ENCODE results near the gene LDAH.
A peak's percentile ranks its signal among the peaks of the same experiment; 100 is the strongest.
"Not testable (repeated sequence)": the region's sequence is repeated elsewhere in the genome, so short reads cannot be mapped to it uniquely, and the experiment has no call there.

LDAH gene

DNA sequence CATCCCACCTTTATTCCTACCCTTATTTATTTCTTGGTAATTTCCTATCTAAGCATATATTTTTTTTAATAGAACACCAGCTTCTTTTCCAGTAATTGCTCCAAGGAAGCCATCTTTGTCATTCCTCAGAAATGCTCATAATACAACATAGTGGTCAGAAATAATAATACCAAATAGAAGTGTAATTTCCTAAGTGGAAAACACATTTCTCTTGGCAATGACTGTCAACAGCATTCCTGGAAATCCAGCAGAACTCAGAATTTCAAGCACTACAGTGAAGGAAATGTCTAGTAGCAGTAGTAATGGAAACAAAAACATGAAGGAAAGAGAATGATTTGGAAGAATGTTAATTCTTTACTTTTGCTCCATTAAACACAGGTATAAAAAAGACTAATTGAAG is 99.4 kb downstream of the LDAH start:
- no peak for DNase-seq
- H3K79me2 ChIP-seq (ENCODE audit: low read length) = 0 out of 2 replicates have a peak, but pooled peaks cover 3% of the 10 kb centered on the region
- no peak for TF ChIP-seq EZH2 (optimal IDR thresholded peaks at IDR 0.05; ENCODE audit: low read depth, low read length)
- TF ChIP-seq, protein P1, sequence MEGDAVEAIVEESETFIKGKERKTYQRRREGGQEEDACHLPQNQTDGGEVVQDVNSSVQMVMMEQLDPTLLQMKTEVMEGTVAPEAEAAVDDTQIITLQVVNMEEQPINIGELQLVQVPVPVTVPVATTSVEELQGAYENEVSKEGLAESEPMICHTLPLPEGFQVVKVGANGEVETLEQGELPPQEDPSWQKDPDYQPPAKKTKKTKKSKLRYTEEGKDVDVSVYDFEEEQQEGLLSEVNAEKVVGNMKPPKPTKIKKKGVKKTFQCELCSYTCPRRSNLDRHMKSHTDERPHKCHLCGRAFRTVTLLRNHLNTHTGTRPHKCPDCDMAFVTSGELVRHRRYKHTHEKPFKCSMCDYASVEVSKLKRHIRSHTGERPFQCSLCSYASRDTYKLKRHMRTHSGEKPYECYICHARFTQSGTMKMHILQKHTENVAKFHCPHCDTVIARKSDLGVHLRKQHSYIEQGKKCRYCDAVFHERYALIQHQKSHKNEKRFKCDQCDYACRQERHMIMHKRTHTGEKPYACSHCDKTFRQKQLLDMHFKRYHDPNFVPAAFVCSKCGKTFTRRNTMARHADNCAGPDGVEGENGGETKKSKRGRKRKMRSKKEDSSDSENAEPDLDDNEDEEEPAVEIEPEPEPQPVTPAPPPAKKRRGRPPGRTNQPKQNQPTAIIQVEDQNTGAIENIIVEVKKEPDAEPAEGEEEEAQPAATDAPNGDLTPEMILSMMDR (IDR thresholded peaks at IDR 0.05; ENCODE audit: low read length) = no peak
- TF ChIP-seq EZH2phosphoT487 (IDR thresholded peaks at IDR 0.05; ENCODE audit: low read length) = no peak
- H3K27me3 ChIP-seq (replicated peaks; ENCODE audit: insufficient read depth, low read length) = no peaks in the 10 kb centered on the region
- H3K4me3 ChIP-seq (ENCODE audit: low read length) = no peak overlapping the region
- no peaks in the 10 kb centered on the region for H3F3A ChIP-seq (ENCODE audit: insufficient read depth, low read length)
- no peaks in the 10 kb centered on the region for H4K20me1 ChIP-seq (ENCODE audit: insufficient read depth, low read length)
- H3K4me1 ChIP-seq (ENCODE audit: low read length) = no peaks in the 10 kb centered on the region
- no peaks in the 10 kb centered on the region for H3K9me3 ChIP-seq (replicated peaks; ENCODE audit: insufficient read depth, low read length)
- no peak overlapping the region for H2AFZ ChIP-seq (ENCODE audit: low read length)
- no peak overlapping the region for H3K9ac ChIP-seq (ENCODE audit: low read length)
- no peak overlapping the region for H3K4me2 ChIP-seq (ENCODE audit: low read depth, low read length)
- H3K36me3 ChIP-seq (replicated peaks; ENCODE audit: insufficient read depth, low read length) = no peaks in the 10 kb centered on the region
- H3K27ac ChIP-seq (ENCODE audit: low read length) = no peak overlapping the region
- no peaks in the 10 kb centered on the region for H3K9me2 ChIP-seq (replicated peaks; ENCODE audit: insufficient read depth, low read length)

DNA sequence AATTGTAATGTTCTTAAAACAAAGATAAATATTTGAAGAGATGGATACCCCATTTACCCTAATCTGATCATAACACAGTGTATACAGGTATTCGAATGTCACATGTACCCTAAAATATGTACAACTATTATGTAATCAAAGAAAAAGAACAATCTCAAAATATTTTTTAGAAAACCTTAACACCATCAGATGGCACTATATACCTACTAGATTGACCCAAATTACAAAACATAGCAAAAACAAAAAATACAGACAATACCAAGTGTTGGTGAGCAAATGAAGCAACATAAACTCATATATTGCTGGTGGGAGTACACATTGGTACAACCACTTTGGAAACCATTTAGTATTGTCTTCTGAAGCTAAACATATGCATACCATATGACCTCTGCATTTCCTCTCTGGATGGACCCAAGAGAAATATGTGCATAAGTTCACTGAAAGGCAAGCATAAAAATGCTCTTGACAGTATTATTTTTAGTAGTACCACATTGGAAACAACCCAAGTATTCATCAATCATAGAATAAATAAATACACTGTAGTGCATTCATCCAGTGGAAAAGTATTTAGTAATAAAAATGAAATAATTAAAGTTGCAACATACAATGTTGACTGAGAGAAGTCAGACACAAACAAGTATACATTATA is 100.2 kb downstream of the LDAH start:
- no peaks in the 10 kb centered on the region for H3F3A ChIP-seq (ENCODE audit: insufficient read depth, low read length)
- no peaks in the 10 kb centered on the region for H3K9me3 ChIP-seq (replicated peaks; ENCODE audit: insufficient read depth, low read length)
- H3K4me3 ChIP-seq (ENCODE audit: low read length) = no peak overlapping the region
- H3K4me1 ChIP-seq (ENCODE audit: low read length) = no peaks in the 10 kb centered on the region
- H3K9me2 ChIP-seq (replicated peaks; ENCODE audit: insufficient read depth, low read length) = no peaks in the 10 kb centered on the region
- no peak overlapping the region for H3K9ac ChIP-seq (ENCODE audit: low read length)
- no peak overlapping the region for H2AFZ ChIP-seq (ENCODE audit: low read length)
- H3K27me3 ChIP-seq (replicated peaks; ENCODE audit: insufficient read depth, low read length) = no peaks in the 10 kb centered on the region
- DNase-seq = no peak
- no peaks in the 10 kb centered on the region for H3K36me3 ChIP-seq (replicated peaks; ENCODE audit: insufficient read depth, low read length)
- no peaks in the 10 kb centered on the region for H4K20me1 ChIP-seq (ENCODE audit: insufficient read depth, low read length)
- no peak overlapping the region for H3K4me2 ChIP-seq (ENCODE audit: low read depth, low read length)
- 0 out of 2 replicates have a peak, but pooled peaks cover 5% of the 10 kb centered on the region for H3K79me2 ChIP-seq (ENCODE audit: low read length)
- no peak overlapping the region for H3K27ac ChIP-seq (ENCODE audit: low read length)
- no peak for TF ChIP-seq EZH2 (optimal IDR thresholded peaks at IDR 0.05; ENCODE audit: low read depth, low read length)
- TF ChIP-seq, protein P1 (IDR thresholded peaks at IDR 0.05; ENCODE audit: low read length) = peak; percentile 11; the same call in 1 of the 2 replicates

DNA sequence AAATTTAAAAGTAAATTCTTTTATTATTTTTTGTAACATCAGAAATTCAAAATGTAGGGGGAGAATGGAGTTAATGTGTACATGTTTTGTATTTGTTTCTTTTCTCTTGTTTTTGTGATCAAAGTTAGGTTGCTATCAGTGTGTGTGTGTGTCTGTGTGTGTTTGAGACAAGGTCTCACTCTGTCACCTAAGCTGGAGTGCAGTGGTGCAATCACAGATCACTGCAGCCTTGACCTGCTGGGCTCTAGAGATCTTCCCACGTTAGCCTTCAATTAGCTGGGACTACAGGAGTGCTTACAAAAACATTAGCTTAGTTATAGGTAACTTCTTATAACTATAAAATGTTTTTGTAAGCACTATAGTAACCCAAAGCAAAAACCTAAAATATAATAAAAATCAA is 105.3 kb downstream of the LDAH start:
- Histone ChIP-seq H3K36me3 (replicated peaks; ENCODE audit: insufficient read depth, low read length) (no peaks in the 10 kb centered on the region), H3K4me3 (ENCODE audit: low read length) (no peak overlapping the region), H3K9me2 (replicated peaks; ENCODE audit: insufficient read depth, low read length) (no peaks in the 10 kb centered on the region), H2AFZ (ENCODE audit: low read length) (no peak overlapping the region), H3K27ac (ENCODE audit: low read length) (no peak overlapping the region), H3F3A (ENCODE audit: insufficient read depth, low read length) (no peaks in the 10 kb centered on the region), H3K4me2 (ENCODE audit: low read depth, low read length) (no peak overlapping the region), H3K79me2 (ENCODE audit: low read length) (0 out of 2 replicates have a peak, but pooled peaks cover 5% of the 10 kb centered on the region), H3K9ac (ENCODE audit: low read length) (no peak overlapping the region), H3K4me1 (ENCODE audit: low read length) (no peaks in the 10 kb centered on the region), H4K20me1 (ENCODE audit: insufficient read depth, low read length) (no peaks in the 10 kb centered on the region), H3K9me3 (replicated peaks; ENCODE audit: insufficient read depth, low read length) (no peaks in the 10 kb centered on the region), H3K27me3 (replicated peaks; ENCODE audit: insufficient read depth, low read length) (no peaks in the 10 kb centered on the region)
- TF ChIP-seq EZH2 (optimal IDR thresholded peaks at IDR 0.05; ENCODE audit: low read depth, low read length) (no peak), EZH2phosphoT487 (IDR thresholded peaks at IDR 0.05; ENCODE audit: low read length) (no peak)
- TF ChIP-seq, protein P1 (IDR thresholded peaks at IDR 0.05; ENCODE audit: low read length) = no peak
- DNase-seq = no peak

DNA sequence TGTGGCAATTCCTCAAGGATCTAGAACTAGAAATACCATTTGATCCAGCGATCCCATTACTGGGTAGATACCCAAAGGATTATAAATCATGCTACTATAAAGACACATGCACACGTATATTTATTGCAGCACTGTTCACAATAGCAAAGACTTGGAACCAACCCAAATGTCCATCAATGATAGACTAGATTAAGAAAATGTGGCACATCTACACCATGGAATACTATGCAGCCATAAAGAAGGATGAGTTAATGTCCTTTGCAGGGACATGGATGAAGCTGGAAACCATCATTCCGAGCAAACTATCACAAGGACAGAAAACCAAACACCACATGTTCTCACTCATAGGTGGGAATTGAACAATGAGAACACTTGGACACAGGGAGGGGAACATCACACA is 106.7 kb downstream of the LDAH start:
- H3K9me2 ChIP-seq (replicated peaks; ENCODE audit: insufficient read depth, low read length); H3K36me3 ChIP-seq (replicated peaks; ENCODE audit: insufficient read depth, low read length); H3K27me3 ChIP-seq (replicated peaks; ENCODE audit: insufficient read depth, low read length); H3K4me1 ChIP-seq (ENCODE audit: low read length); H3K4me3 ChIP-seq (ENCODE audit: low read length); H3K9ac ChIP-seq (ENCODE audit: low read length); DNase-seq; H2AFZ ChIP-seq (ENCODE audit: low read length); H3K4me2 ChIP-seq (ENCODE audit: low read depth, low read length); H3K79me2 ChIP-seq (ENCODE audit: low read length); H3K27ac ChIP-seq (ENCODE audit: low read length); H4K20me1 ChIP-seq (ENCODE audit: insufficient read depth, low read length); H3K9me3 ChIP-seq (replicated peaks; ENCODE audit: insufficient read depth, low read length); H3F3A ChIP-seq (ENCODE audit: insufficient read depth, low read length): not testable (repeated sequence)

DNA sequence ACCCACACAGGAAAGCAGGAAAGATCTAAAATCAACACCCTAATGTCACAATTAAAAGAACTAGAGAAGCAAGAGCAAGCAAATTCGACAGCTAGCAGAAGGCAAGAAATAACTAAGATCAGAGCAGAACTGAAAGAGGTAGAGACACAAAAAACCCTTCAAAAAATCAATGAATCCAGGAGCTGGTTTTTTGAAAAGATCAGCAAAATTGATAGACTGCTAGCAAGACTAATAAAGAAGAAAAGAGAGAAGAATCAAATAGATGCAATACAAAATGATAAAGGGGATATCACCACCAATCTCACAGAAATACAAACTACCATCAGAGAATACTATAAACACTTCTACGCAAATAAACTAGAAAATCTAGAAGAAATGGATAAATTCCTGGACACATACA is 108.5 kb downstream of the LDAH start:
- H3K79me2 ChIP-seq (ENCODE audit: low read length); H3K4me3 ChIP-seq (ENCODE audit: low read length); H3K4me1 ChIP-seq (ENCODE audit: low read length); H3K4me2 ChIP-seq (ENCODE audit: low read depth, low read length); H3K27ac ChIP-seq (ENCODE audit: low read length); H3K36me3 ChIP-seq (replicated peaks; ENCODE audit: insufficient read depth, low read length); H3K9ac ChIP-seq (ENCODE audit: low read length); H3K9me3 ChIP-seq (replicated peaks; ENCODE audit: insufficient read depth, low read length); H3F3A ChIP-seq (ENCODE audit: insufficient read depth, low read length); H2AFZ ChIP-seq (ENCODE audit: low read length); H3K27me3 ChIP-seq (replicated peaks; ENCODE audit: insufficient read depth, low read length); H3K9me2 ChIP-seq (replicated peaks; ENCODE audit: insufficient read depth, low read length); DNase-seq; H4K20me1 ChIP-seq (ENCODE audit: insufficient read depth, low read length): not testable (repeated sequence)
